Coronary artery (tissue), 2 donors: Measurements from ENCODE around the gene SEMA7A.

Experiments
- DNase-seq: peaks from one replicate; pipeline ENCODE4 v3.0.0-alpha.2; 2017; ENCODE audit warnings: low spot score
- H3K27ac ChIP-seq, 2 donors: fragments of 200-600 bp; sonication (generic); one replicate each; pipeline ENCODE4 v1.5.1; 2016 to 2019
- H3K4me3 ChIP-seq: fragments of 200-600 bp; sonication (generic); 2 replicates; pipeline ENCODE4 v1.5.1; 2016; ENCODE audit warnings: mild to moderate bottlenecking, moderate library complexity
- CTCF ChIP-seq: fragments of 200-600 bp; sonication (generic); IDR thresholded peaks from one replicate; pipeline ENCODE4 v1.5.1; 2019; ENCODE audit warnings: antibody characterized with exemption

The SEMA7A gene

GRCh38 chr15:74406517-74406916, 27.2 kb downstream of the SEMA7A start:
- Histone ChIP-seq H3K27ac (no peak overlapping the region), H3K4me3 (no peak overlapping the region)
- no peak for TF ChIP-seq CTCF
- no peak for DNase-seq

- Histone ChIP-seq H3K27ac (no peak overlapping the region), H3K4me3 (no peak overlapping the region)
- no peak for TF ChIP-seq CTCF
- no peak for DNase-seq
Observed at GRCh38 chr15:74405823-74406222, 27.9 kb downstream of the SEMA7A start.

- no peak for TF ChIP-seq CTCF
- Histone ChIP-seq H3K27ac (no peak overlapping the region), H3K4me3 (no peak overlapping the region)
- no peak for DNase-seq
Observed at GRCh38 chr15:74403991-74404563, 29.7 kb downstream of the SEMA7A start.

GRCh38 chr15:74403588-74403919, 30.2 kb downstream of the SEMA7A start:
- DNase-seq, result no peak
- no peak for TF ChIP-seq CTCF
- Histone ChIP-seq H3K4me3 (no peak overlapping the region), H3K27ac (no peak overlapping the region)

- no peak overlapping the region for H3K27ac ChIP-seq
- no peak for TF ChIP-seq CTCF
- H3K4me3 ChIP-seq, result no peak overlapping the region
- no peak for DNase-seq
Observed at GRCh38 chr15:74402873-74403587, 30.7 kb downstream of the SEMA7A start.

GRCh38 chr15:74402337-74402841, 31.4 kb downstream of the SEMA7A start:
- no peak for TF ChIP-seq CTCF
- Histone ChIP-seq H3K4me3 (no peak overlapping the region), H3K27ac (no peak overlapping the region)
- no peak for DNase-seq
